HepG2 (cell line): Measurements from ENCODE around the gene REM2. TPM values are rescaled to one million over a fixed set of nuclear protein-coding genes. Genes with fewer than 3 reads are reported as not detected.

ENCODE experiments used
- ATAC-seq: fragments of 200-7000 bp; cut with Tn5 transposase; 3 replicates; pipeline ENCODE4 v1.9.1; 2020; ENCODE audit warnings: mild to moderate bottlenecking, moderate library complexity
- Bru-seq: library from RNA; stranded (reverse); fragments of 400-500 nt; gene quantifications from one replicate; lab custom pipeline; 2021; lab: Mats Ljungman, UMichigan
- BruChase-seq, 2 experiments: library from RNA; stranded (reverse); fragments of 400-500 nt; gene quantifications; one replicate each; lab custom pipeline; 2021; lab: Mats Ljungman, UMichigan
- BruUV-seq: library from RNA; stranded (reverse); fragments of 400-500 nt; replicated peaks from 2 replicates; lab custom pipeline; 2021; lab: Mats Ljungman, UMichigan
- CTCF ChIA-PET: fragments of 300-600 bp; formaldehyde crosslinking; extraction: SDS; loops from one replicate; lab custom pipeline; 2021; ENCODE audit warnings: low total read pairs, inconsistent platforms, low intra/inter-chr PET ratio; lab: Yijun Ruan, JAX
- POLR2A ChIA-PET: fragments of 350-600 bp; sonication (Branson Sonifier 250); formaldehyde crosslinking; loops from one replicate; lab custom pipeline; 2020; ENCODE audit warnings: antibody characterized with exemption, inconsistent platforms; lab: Yijun Ruan, JAX
- DNase-seq: peaks from one replicate; pipeline ENCODE4 v3.0.0-alpha.2; 2015; ENCODE audit warnings: low spot score
- FAIRE-seq: peaks from 3 replicates; lab custom pipeline; 2011; peaks lifted over from hg19 to GRCh38; lab: Jason Lieb, UNC
- H2AFZ ChIP-seq: one replicate; pipeline ENCODE4 v1.6.1; 2011; ENCODE audit warnings: low read length, inconsistent platforms
- H3K27ac ChIP-seq: fragments of 300-600 bp; 3 replicates; pipeline ENCODE4 v1.8.0; 2011; ENCODE audit warnings: mixed run types, mild to moderate bottlenecking, mixed read lengths, low read length, inconsistent platforms; ENCODE audit not compliant: insufficient read depth; ENCODE audit errors: extremely low read length
- H3K27me3 ChIP-seq, 2 experiments: fragments of 200-600 bp in 1 of 2; 2 replicates in 1 of 2; 3 replicates in 1 of 2; pipeline versions ENCODE4 v1.6.0 to v1.8.0; 2011; ENCODE audit warnings: low read length in 2 of 2, mild to moderate bottlenecking in 2 of 2, moderate library complexity in 2 of 2, inconsistent platforms in 1 of 2; ENCODE audit not compliant: insufficient read depth in 2 of 2, control insufficient read depth in 1 of 2
- H3K36me3 ChIP-seq, 2 experiments: fragments of 200-600 bp in 1 of 2; replicated peaks in 1 of 2; 2 replicates in 1 of 2; 3 replicates in 1 of 2; pipeline versions ENCODE4 v1.5.1 to v1.8.0; 2011; ENCODE audit warnings: low read length in 2 of 2, inconsistent platforms in 1 of 2; ENCODE audit not compliant: insufficient read depth in 2 of 2, control insufficient read depth in 1 of 2
- H3K4me1 ChIP-seq: 2 replicates; pipeline ENCODE4 v1.5.1; 2012; ENCODE audit warnings: low read length, inconsistent platforms; ENCODE audit not compliant: insufficient read depth
- H3K4me2 ChIP-seq: 2 replicates; pipeline ENCODE4 v1.6.0; 2011; ENCODE audit warnings: low read depth, low read length, inconsistent platforms
- H3K4me3 ChIP-seq, 3 experiments: fragments of 200-600 bp in 1 of 3; sonication (generic), shearing (Covaris generic) in 1 of 3; replicated peaks in 1 of 3; 2 replicates each; pipeline ENCODE4 v1.5.1; 2011 to 2016; ENCODE audit warnings: low read length in 3 of 3, inconsistent platforms in 2 of 3, low read depth in 2 of 3, mild to moderate bottlenecking in 2 of 3, control low read depth in 1 of 3, mixed read lengths in 1 of 3; ENCODE audit not compliant: insufficient read depth in 1 of 3
- H3K79me2 ChIP-seq: one replicate; pipeline ENCODE4 v1.6.1; 2011; ENCODE audit warnings: low read length, inconsistent platforms; ENCODE audit not compliant: insufficient read depth
- H3K9ac ChIP-seq: 2 replicates; pipeline ENCODE4 v1.6.0; 2011; ENCODE audit warnings: mild to moderate bottlenecking, low read depth, low read length, inconsistent platforms; ENCODE audit not compliant: insufficient read depth
- H3K9me3 ChIP-seq: 2 replicates; pipeline ENCODE4 v1.5.1; 2012; ENCODE audit warnings: mild to moderate bottlenecking, low read length
- H4K20me1 ChIP-seq: 2 replicates; pipeline ENCODE4 v1.6.0; 2011; ENCODE audit warnings: inconsistent platforms, mild to moderate bottlenecking, low read length, moderate library complexity; ENCODE audit not compliant: insufficient read depth
- HDAC1 ChIP-seq: sonication (generic); formaldehyde crosslinking; IDR thresholded peaks from 2 replicates; pipeline ENCODE4 v1.5.1; 2020; ENCODE audit warnings: mild to moderate bottlenecking, missing genetic modification reagents
- MAZ ChIP-seq, 2 experiments: sonication (generic) in 1 of 2; formaldehyde crosslinking in 1 of 2; IDR thresholded peaks; 2 replicates each; pipeline versions ENCODE4 v1.5.0 to v1.6.1; 2012 to 2020; ENCODE audit warnings: low read depth in 2 of 2, mild to moderate bottlenecking in 2 of 2, borderline replicate concordance in 1 of 2, improper control_type of control experiment in 1 of 2, low read length in 1 of 2, missing genetic modification reagents in 1 of 2, moderate library complexity in 1 of 2
- PATZ1 ChIP-seq: sonication (generic); formaldehyde crosslinking; IDR thresholded peaks from 2 replicates; pipeline ENCODE4 v1.4.0; 2020; ENCODE audit warnings: missing genetic modification reagents
- SRSF1 ChIP-seq: fragments of 200-400 bp; formaldehyde crosslinking; optimal IDR thresholded peaks from 2 replicates; pipeline ENCODE3; 2017; ENCODE audit warnings: mild to moderate bottlenecking, low read depth, low read length, moderate library complexity
- ZBTB7B ChIP-seq: sonication (generic); formaldehyde crosslinking; IDR thresholded peaks from 2 replicates; pipeline ENCODE4 v1.4.0; 2020; ENCODE audit warnings: missing genetic modification reagents
- ZFP82 ChIP-seq: sonication (generic); formaldehyde crosslinking; IDR thresholded peaks from 2 replicates; pipeline ENCODE4 v1.5.1; 2020; ENCODE audit warnings: mild to moderate bottlenecking, missing genetic modification reagents, borderline replicate concordance
- WGBS: methylation state at CpG from one replicate; pipeline ENCODE4 v1.1.6; 2017; ENCODE audit warnings: low lambda C conversion rate; 5-methylcytosine and 5-hydroxymethylcytosine counted together
- in situ Hi-C: cut with HindIII; loops from 2 replicates; pipeline ENCODE4 v1.10.0; 2017; ENCODE audit warnings: low pct_unique_long_range_greater_than_20kb; ENCODE audit not compliant: extremely low pct_ligation_motif_present
- intact Hi-C: fragments of 100-400 bp; cut with micrococcal nuclease; formaldehyde crosslinking; loops from one replicate; pipeline ENCODE4 v1.10.0; 2022; ENCODE audit not compliant: unreplicated experiment
- long read RNA-seq, 2 experiments: library from RNA in 1 of 2; library from polyadenylated mRNA in 1 of 2; stranded (forward) in 1 of 2; unstranded in 1 of 2; transcript quantifications; one replicate each; pipeline ENCODE4 v2.0.0, GENCODE V29; 2019 to 2022
- polyA minus RNA-seq, 3 experiments: library from RNA; depleted of rRNA, polyadenylated mRNA; stranded (reverse); fragments of >200 nt; gene quantifications; 2 replicates each; pipeline ENCODE4 v1.2.3, GENCODE V29; 2011; ENCODE audit warnings: low replicate concordance in 1 of 3
- polyA plus RNA-seq, 8 experiments: library from polyadenylated mRNA; depleted of rRNA in 3 of 8; stranded (reverse) in 7 of 8; unstranded in 1 of 8; fragments of >200 nt; fragmentation: Illumina TruSeq in 4 of 8; extraction: Trizol in 4 of 8; gene quantifications; 2 replicates each; pipeline versions ENCODE4 v1.2.1 to v1.2.3, GENCODE V29; 2011 to 2016; ENCODE audit warnings: low read depth in 4 of 8, missing spikeins in 1 of 8, mixed read lengths in 1 of 8; ENCODE audit not compliant: insufficient read depth in 1 of 8
- total RNA-seq, 5 experiments: library from RNA; depleted of rRNA; stranded (reverse); fragments of >200 nt; fragmentation: Illumina TruSeq; extraction: Trizol; gene quantifications; 2 replicates each; pipeline ENCODE4 v1.2.3, GENCODE V29; 2016; ENCODE audit warnings: low read depth in 1 of 5
- TF ChIP-seq, protein P1 (sequence below): sonication (generic); formaldehyde crosslinking; IDR thresholded peaks from 2 replicates; pipeline ENCODE4 v1.4.0; 2020; ENCODE audit warnings: missing genetic modification reagents, borderline replicate concordance

The REM2 gene
- not detected in 2 replicates for total RNA-seq (2016; rRNA removed; fragmentation: Illumina TruSeq; extraction: Trizol)
- not detected in 2 replicates for total RNA-seq (2016; cell fraction: cytosol; rRNA removed; fragmentation: Illumina TruSeq; extraction: Trizol; ENCODE audit: low read depth)
- total RNA-seq (2016; cell fraction: insoluble cytoplasmic fraction; rRNA removed; fragmentation: Illumina TruSeq; extraction: Trizol), result not detected in 2 replicates
- total RNA-seq (2016; cell fraction: membrane; rRNA removed; fragmentation: Illumina TruSeq; extraction: Trizol), result not detected in 2 replicates
- not detected in 2 replicates for total RNA-seq (2016; cell fraction: nucleus; rRNA removed; fragmentation: Illumina TruSeq; extraction: Trizol)
- 0.20 and 0.31 TPM in 2 replicates for polyA plus RNA-seq (2011; rRNA removed)
- 0.04 and 0.05 TPM in 2 replicates for polyA plus RNA-seq (2011; cell fraction: cytosol; rRNA removed)
- polyA plus RNA-seq (2011; cell fraction: nucleus; rRNA removed), result 1.1 and 1.9 TPM in 2 replicates
- 0.21 and 0.67 TPM in 2 replicates for polyA plus RNA-seq (2012)
- polyA plus RNA-seq (2016; cell fraction: cytosol; fragmentation: Illumina TruSeq; extraction: Trizol; ENCODE audit: low read depth), result not detected in 2 replicates
- not detected in 2 replicates for polyA plus RNA-seq (2016; cell fraction: insoluble cytoplasmic fraction; fragmentation: Illumina TruSeq; extraction: Trizol; ENCODE audit: low read depth)
- not detected in 2 replicates for polyA plus RNA-seq (2016; cell fraction: membrane; fragmentation: Illumina TruSeq; extraction: Trizol; ENCODE audit: low read depth)
- not detected in 2 replicates for polyA plus RNA-seq (2016; cell fraction: nucleus; fragmentation: Illumina TruSeq; extraction: Trizol; ENCODE audit: insufficient read depth, low read depth)
- polyA minus RNA-seq (2011; rRNA and poly(A)+ RNA removed; ENCODE audit: low replicate concordance), result 0.26 and 0.30 TPM in 2 replicates
- not detected in 2 replicates for polyA minus RNA-seq (2011; cell fraction: cytosol; rRNA and poly(A)+ RNA removed)
- 0.25 and 0.90 TPM in 2 replicates for polyA minus RNA-seq (2011; cell fraction: nucleus; rRNA and poly(A)+ RNA removed)
- Bru-seq, nascent RNA, result percentile 24 among the genes with signal in this experiment
- BruChase-seq, experiment 1, labeled RNA remaining after a 6-hour chase, result percentile 38 among the genes with signal in this experiment
- BruChase-seq, experiment 2, labeled RNA remaining after a 2-hour chase, result percentile 29 among the genes with signal in this experiment
- long read RNA-seq, experiment 1, result 0 reads
- long read RNA-seq, experiment 2, result 0 reads

DNA sequence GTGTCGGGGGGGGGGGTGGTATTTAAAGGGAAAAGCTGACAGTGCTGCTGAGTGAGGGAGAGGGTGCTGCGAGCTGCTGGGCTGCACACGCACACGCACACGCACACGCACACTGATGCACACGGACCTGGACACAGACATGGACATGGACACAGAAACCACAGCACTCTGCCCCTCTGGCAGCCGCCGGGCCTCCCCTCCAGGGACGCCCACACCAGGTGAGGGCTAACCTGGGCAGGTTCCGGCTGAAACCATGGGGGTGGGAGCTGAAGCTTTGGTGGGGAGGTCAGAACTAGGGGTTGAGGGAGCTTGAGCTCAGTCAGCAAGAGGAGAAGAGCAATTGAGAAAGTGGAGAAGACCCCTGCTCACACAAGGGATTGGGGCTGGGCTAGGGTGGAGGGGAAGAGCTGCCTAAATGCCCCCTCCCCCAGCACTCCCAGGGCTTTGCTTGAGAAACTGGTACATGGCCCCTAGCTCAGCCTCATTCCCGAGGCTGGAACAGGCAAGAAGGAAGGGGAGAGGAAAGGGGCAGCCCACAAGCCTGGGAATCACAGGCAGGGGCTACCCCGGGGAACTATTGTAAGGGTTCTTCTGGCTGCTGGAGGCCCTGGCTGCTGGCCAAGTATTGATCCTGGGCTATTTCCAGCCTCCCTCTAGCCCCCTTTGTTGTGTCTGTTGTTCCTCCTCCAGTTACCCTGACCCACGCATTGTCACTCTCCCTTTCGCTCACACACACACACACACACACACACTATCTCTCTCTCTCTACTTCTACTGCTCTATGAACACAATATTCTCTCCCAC is at the start of gene REM2:
REM2 (plus strand) TSS at position 50 of the 804 bp plus-strand sequence; CDS start at position 116, 66 bp downstream.
- Histone ChIP-seq H3K27me3 (peaks cover 12 to 62% of the 10 kb centered on the region in 2 experiments; a peak in 4 of 5 replicates), H3K4me2 (no peak within 1 kb of the TSS; the same call in 1 of the 2 replicates), H4K20me1 (no peaks in the 10 kb centered on the region; the same call in 1 of the 2 replicates), H3K4me3 (no peak within 1 kb of the TSS; a peak in 1 of 6 replicates), H3K36me3 (no peaks in the 10 kb centered on the region), H3K79me2 (no peaks in the 10 kb centered on the region), H3K9ac (no peak within 1 kb of the TSS), H3K27ac (no peak within 1 kb of the TSS), H3K4me1 (peaks cover 26% of the 10 kb centered on the region), H3K9me3 (no peaks in the 10 kb centered on the region), H2AFZ (no peak within 1 kb of the TSS)
- peak; percentile 31 for ATAC-seq
- no TSS peak for BruUV-seq
- CTCF ChIA-PET, result no interaction called here
- WGBS, result 26% methylated on average over 15 of the region's 15 CpGs
- in situ Hi-C loops (no loop called here), intact Hi-C loops (no loop called here)
- no peak for FAIRE-seq
- POLR2A ChIA-PET, result interaction anchor here (0.6 to 5.3 kb wide), 6 partner anchors 11 to 212 kb away, joined by 3 to 53 read pairs (median 4); partner anchors contain the start of genes ACIN1, C14orf119, LRP10 and OXA1L
- no peak for DNase-seq
- TF ChIP-seq, protein P1, sequence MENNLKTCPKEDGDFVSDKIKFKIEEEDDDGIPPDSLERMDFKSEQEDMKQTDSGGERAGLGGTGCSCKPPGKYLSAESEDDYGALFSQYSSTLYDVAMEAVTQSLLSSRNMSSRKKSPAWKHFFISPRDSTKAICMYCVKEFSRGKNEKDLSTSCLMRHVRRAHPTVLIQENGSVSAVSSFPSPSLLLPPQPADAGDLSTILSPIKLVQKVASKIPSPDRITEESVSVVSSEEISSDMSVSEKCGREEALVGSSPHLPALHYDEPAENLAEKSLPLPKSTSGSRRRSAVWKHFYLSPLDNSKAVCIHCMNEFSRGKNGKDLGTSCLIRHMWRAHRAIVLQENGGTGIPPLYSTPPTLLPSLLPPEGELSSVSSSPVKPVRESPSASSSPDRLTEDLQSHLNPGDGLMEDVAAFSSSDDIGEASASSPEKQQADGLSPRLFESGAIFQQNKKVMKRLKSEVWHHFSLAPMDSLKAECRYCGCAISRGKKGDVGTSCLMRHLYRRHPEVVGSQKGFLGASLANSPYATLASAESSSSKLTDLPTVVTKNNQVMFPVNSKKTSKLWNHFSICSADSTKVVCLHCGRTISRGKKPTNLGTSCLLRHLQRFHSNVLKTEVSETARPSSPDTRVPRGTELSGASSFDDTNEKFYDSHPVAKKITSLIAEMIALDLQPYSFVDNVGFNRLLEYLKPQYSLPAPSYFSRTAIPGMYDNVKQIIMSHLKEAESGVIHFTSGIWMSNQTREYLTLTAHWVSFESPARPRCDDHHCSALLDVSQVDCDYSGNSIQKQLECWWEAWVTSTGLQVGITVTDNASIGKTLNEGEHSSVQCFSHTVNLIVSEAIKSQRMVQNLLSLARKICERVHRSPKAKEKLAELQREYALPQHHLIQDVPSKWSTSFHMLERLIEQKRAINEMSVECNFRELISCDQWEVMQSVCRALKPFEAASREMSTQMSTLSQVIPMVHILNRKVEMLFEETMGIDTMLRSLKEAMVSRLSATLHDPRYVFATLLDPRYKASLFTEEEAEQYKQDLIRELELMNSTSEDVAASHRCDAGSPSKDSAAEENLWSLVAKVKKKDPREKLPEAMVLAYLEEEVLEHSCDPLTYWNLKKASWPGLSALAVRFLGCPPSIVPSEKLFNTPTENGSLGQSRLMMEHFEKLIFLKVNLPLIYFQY (CRISPR knock-in tag), result no peak
- TF ChIP-seq HDAC1 (CRISPR knock-in tag) (peak; percentile 33; the same call in 1 of the 2 replicates), PATZ1 (CRISPR knock-in tag) (0 out of 2 replicates have a peak, but pooled peaks have one; percentile 15), ZBTB7B (CRISPR knock-in tag) (0 out of 2 replicates have a peak, but pooled peaks have one; percentile 32), MAZ (IDR thresholded peaks at IDR 0.05; ENCODE audit: borderline replicate concordance, low read depth, low read length) (0 out of 2 replicates have a peak, but pooled peaks have one; percentile 11), MAZ (CRISPR knock-in tag; IDR thresholded peaks at IDR 0.05; ENCODE audit: low read depth) (no peak), SRSF1 (no peak), ZFP82 (peak; percentile 52; the same call in 1 of the 2 replicates)
